SH-SY5Y (cell line): Measurements from ENCODE around the gene RAB40A.
A peak's percentile ranks its signal among the peaks of the same experiment; 100 is the strongest.

Experiments used
- GATA2 ChIP-seq: IDR thresholded peaks from 2 replicates; pipeline ENCODE4 v1.6.1; 2011; ENCODE audit warnings: mild to moderate bottlenecking, low read depth, low read length
- GATA3 ChIP-seq: IDR thresholded peaks from 2 replicates; pipeline ENCODE4 v1.6.1; 2011; ENCODE audit warnings: low read depth, mild to moderate bottlenecking, low read length, moderate library complexity

The RAB40A gene

DNA sequence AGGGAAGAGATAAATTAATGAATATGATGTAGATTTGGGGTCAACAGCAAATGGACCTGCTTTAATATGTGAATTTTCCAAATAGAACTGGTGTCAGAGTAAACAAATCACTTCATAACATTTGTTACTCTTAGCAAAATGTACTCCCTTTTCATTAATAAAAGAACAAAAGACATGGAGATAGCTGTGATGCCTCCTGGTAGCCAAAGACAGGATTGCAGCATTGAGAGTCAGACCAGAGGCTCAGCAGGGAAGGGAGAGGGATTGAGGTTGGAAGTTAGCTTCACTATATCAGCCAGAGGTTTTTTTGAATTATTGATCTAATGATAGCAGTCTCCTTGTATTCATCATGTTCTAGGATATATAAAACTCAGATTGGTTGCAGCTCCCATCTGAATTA, 17.4 kb upstream of the RAB40A start:
- no peak for TF ChIP-seq GATA3
- TF ChIP-seq GATA2 = no peak

DNA sequence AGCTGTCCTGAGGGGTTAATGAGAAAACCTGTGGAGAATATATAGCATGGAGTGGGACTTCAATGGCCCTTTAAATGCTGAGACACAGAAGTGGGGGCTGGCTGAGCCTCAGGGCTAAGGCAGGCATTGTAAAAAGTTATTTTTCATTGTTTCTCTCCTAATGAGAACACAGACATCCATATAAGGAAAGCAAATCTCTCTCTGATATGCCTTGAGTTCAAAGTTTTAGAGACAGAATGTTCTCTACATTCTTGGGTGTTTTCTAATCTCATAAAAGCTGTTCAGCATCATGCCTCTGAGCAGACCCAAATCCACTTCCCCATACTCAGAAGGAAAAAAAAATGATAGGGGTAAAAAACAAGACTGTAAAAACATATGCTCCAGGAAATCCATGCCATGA, 16.8 kb upstream of the RAB40A start:
- no peak for TF ChIP-seq GATA2
- no peak for TF ChIP-seq GATA3

DNA sequence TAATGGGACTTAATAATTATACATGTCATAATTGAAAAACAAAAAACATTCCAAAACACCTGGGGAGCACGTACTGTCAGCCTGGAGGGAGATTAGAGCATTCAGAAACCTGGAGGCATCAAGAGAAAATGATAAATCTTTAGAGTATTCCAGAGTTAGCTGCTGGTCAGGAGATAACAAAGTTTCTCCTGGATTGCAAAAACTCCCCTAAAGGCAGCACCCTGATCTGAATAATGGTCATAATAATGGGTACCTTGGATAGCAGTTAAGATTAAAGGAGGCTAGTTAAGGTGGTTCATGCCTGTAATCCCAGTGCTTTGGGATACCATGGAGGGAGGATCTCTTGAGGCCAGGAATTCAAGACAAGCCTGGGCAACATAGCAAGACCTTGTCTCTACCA, 15.9 kb upstream of the RAB40A start:
- TF ChIP-seq GATA3 = no peak
- no peak for TF ChIP-seq GATA2

DNA sequence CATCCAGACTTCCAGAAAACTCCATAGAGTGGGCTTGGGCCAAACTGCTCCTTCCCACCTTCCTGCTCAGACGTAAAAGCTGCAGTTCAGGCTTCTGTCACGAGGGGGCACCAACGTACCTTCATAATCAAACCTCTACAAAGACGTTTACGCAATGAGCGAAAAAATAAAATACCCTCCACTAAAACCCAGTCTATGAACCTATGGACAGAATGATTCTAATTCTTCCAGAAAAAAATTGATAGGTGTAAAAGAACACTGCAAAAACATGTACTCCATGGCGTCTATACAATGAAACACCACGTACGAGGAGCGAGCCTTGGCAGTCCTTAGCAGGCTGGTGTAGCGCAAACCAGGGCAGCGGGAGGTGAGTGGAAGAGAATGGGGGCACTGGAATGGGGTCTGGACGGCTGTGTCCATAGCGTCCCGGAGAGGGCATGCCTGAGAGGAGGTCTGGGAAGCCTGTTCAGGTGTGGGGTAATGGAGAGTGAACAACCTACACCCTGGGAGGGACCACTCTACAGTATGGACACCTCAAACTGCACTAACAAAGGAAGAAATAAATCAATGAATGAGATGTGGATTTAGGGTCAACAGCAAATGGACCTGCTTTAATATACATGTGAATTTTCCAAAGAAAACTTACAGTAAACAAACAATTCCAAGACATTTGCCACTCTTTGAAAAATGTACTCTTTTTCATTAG, 14.4 kb upstream of the RAB40A start:
- TF ChIP-seq GATA3 = no peak
- no peak for TF ChIP-seq GATA2

DNA sequence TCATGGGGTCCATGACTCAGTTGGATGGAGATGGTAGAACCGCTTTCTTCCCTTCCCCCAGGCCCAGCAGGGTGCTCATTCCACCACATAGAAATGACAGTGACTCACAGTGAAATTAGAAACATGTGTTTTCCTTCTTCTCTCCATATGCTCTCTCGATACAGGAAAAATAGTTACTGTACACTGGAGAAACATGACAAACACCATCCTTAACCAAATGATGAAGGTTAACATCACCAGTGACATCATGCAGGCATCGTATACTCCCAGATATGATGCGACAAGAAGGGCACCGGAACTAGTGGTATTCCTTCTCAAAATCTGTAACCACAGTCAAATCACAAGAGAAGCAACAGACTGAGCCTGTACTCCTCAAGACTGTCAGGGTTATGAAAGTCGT, 11.7 kb upstream of the RAB40A start:
- no peak for TF ChIP-seq GATA2
- TF ChIP-seq GATA3 = no peak

DNA sequence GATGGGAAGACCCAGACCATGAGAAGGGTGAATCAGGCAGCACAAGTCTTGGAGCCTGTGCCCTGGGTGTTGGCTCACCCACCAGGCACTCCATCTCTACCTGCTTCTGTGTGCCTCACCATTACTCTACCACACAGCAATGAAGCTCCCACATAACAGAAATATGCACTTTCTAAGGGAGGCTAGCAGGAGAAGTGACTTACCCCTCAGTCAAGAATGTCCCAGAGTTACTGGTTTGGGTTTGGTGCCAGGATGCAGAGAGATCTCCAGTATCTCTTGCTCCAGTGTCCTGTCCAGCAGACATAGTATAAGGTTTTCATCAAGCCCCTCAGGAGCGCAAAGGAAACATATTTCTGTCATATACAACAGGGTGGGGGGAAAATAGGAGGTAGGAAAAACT, 11.3 kb upstream of the RAB40A start:
- TF ChIP-seq GATA3 = no peak

DNA sequence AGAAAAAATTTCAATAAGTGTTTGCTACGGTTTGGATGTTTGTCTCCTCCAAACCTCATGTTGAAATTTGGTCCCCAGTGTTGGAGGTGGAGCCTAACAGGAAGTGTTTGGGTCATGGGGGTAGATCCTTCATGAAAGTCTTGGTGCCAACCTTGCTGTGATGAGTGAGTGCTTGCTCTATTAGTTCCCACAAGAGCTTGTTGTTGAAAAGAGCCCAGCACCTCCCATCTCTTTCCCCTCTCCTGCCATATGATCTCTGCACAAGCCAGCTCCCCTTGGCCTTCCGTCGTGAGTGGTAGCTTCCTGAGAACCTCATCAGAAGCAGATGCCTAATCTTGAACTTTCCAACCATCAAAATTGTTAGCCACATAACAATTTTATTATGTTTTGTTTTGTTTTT, 10.3 kb upstream of the RAB40A start:
- TF ChIP-seq GATA2 (no peak), GATA3 (no peak)

DNA sequence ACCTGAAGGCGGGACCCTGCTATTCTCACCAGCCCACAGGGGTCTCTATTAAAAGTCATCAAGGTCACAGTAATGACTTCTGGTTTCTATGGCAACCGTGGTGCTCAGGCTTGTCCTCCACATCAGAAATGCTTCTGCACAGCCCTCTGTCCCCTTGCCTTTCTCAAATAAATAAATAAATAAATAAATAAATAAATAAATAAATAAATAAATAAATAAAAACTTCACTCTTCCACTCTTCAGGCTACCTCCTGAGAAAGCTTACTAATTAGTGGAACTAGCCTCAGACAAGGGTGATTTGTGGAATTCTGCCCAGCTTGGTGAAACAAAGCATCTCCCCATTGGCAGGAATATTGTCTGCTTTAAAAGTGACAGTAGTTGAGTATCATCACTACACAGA, 5.5 kb upstream of the RAB40A start:
- TF ChIP-seq GATA2 = no peak
- no peak for TF ChIP-seq GATA3

DNA sequence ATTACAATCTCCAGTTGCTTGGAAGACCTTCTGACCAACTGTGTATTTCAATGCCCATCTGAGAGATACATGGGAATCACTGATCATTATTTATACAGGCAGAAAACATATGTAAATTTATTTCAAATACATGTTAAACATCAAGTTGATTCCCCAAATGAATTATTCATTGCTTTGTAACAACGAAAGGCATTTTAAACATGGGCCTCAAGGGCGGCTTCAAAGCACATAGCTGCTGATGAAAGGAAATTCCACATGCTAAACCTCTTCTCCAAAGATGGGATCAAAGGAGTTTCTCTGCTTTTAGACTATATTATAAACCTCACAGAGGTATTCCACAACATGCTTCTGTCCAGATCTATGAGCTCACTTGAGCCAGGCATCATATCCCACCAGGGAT, 4.3 kb upstream of the RAB40A start:
- no peak for TF ChIP-seq GATA2
- TF ChIP-seq GATA3 = no peak

DNA sequence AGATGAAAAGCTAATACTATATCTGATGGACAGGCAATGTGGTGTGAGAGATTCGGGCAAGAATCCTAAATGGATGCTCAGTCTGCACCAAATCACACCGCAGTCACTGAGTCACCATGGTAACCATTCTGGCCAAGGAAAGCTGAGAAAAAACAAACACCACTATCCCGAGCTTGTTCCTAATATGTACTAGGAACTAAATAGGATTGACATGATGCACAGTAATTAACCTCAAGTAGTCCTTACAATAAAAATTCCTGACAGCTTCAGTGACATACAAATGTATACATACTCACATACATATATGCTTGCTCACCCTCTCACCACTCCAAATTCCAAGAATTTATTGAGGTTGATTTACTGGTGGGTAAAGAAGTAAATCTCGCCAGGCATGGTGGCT, 1.1 kb upstream of the RAB40A start:
- no peak for TF ChIP-seq GATA2
- no peak for TF ChIP-seq GATA3

DNA sequence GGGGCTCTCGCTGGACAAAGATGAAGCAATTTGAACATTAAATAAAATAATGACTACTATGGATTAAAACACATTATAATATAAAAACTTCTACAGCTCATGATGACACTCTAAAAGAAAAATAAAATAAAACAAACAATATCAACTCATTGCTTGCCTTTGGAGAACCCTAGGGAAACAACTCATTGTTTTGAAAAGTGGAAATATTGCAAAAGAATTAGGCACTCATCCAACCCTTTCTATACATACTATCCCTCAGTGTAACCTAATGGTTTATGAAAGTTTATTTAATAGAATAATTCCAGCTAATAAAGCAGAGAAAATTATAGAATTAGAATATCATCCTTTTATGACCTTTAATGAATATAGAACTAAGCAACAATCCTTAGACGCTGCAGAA, 718 bp downstream of the RAB40A start:
- TF ChIP-seq GATA3 (no peak), GATA2 (no peak)

DNA sequence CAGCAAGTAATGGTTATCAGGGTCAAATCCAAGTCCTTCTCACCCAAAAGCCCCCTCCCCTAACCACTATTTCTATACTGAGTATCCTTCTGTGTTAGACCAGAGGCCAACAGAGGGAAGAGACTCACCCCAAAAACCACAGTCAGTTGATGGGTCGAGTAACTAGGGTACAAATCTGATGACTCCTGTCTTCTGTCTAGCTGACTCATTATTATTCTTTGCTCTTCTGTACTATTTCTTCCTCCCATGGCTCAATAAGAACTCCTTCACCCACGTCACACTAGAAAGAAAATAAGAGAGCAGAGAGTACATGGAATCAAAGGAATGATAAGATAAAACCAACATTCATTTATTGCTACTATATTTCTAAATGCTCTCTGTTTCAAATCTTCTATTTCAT, 2.0 kb downstream of the RAB40A start:
- TF ChIP-seq GATA2 (no peak), GATA3 (no peak)

DNA sequence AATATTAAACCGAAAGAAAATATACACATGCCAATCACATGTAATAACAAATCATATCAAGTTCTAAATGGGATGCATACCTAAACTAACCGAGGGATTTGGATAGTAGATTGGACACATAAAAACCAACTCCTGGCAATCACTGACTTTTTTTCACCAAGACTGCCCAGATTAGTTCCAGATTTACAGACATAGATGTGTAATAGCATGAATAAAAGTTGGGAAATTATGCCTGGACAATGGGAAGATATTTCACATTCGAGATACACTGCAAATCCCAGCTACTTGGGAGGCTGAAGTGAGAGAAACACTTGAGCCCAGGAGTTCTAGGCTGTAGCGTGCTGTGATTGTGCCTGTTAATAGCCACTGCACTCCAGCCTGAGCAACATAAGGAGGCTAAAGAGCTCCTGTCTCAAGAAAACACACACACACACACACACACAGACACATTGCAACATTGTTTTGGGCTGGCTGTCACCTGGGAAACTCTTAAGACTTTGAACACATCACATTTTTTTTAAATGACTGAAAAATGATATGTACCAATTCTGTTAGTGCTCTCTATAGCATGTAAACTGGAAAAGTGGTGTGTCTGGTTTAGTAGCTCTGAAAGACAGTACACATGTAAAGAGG, 5.7 kb downstream of the RAB40A start:
- no peak for TF ChIP-seq GATA2
- TF ChIP-seq GATA3 = no peak

DNA sequence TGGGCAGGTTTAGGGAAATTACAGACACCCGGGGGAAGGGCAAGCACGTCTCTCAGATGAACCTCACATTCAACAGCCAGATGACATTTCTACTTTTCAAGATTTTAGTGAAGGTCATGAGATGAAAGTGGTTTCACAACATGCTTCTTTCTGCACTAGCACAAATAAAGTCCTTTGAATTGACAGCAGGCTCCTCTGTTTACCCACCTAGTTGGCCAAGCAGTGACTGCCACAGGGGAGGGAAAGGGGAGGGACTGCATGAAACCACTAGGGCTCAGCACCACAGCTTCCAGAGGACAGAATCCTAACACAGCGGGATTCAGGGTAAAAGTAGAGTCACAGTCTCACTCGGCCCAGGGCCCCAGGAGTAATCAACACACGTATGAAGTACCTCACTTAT, 6.2 kb downstream of the RAB40A start:
- no peak for TF ChIP-seq GATA2
- TF ChIP-seq GATA3 = no peak

DNA sequence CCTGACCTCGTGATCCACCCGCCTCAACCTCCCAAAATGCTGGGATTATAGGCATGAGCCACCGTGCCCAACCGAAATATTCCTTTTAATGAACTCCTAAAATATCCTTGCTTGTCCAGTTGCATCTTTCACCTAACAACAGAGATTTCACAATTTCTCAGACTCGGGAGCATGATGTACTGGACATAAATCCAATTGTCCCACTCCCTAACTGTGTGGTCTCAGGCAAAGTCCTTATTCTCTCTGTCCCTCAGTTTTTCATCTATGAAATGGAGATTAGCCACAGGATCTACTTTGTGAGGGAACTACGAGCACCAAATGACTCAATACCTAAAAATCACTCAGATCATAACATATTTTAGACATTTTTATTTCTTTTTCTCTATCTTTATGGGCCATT, 9.3 kb downstream of the RAB40A start:
- TF ChIP-seq GATA3 (no peak), GATA2 (no peak)

DNA sequence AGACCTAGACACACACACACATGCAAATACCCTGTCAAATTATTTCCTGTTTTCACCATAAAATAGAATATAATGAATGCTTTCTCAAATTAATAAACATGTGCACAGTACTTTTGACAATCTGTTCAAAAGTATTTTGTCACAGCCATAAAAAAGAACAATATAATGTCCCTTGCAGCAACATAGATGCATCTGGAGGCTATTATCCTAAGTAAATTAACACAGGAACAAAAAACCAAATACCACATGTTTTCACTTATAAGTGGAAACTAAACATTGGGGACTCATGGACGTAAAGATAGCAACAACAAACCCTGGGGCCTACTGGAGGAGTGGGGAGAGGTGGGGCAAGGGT, 15.5 kb downstream of the RAB40A start:
- TF ChIP-seq GATA2 (no peak), GATA3 (0 out of 2 replicates have a peak, but pooled peaks have one; percentile 6)
